Hepatic stellate cell (primary cell): Measurements from ENCODE around the gene RAET1G.
"Not testable (repeated sequence)": the region's sequence is repeated elsewhere in the genome, so short reads cannot be mapped to it uniquely, and the experiment has no call there.

ENCODE experiments used
- DNase-seq: peaks from one replicate; pipeline ENCODE4 v3.0.0; 2011; ENCODE audit warnings: low spot score

The RAET1G gene

DNA sequence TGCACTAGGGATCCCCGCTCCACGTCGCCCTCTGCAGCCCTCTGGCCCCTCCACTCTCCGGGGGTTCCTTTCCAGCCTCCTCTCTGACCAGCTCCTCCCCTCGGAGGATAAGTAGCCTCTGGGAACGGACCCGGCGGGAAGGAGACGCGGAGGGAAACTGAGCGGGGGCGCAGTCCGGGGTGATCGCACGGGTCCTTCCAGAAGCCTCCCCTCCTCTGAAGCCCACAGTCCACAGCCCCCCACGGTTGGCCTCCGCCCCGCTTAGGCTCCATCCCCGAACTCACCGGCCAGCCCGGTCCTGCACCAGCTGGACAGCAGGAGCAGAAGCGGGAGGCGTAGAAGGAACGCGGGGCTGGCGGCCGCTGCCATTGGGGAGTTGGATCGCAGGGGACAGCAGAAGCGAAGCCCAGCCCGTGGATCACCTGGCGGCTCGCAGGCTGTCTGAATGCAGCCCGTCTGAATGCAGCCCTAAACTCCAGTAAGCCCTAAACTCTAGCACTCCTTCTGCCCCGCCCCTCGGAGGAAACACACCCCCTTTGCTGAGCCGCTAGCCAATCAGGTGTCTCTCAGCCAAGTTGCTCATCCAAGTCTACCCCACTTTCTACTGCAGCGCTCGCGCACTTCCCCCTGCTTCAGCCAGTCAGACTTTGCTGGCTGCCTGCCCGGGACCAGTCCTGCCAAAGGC lies at the start of gene RAET1G:
Gene RAET1G (minus strand): TSS at position 480 of the 685 bp plus-strand sequence. CDS start 111 bp downstream, at position 369.
- DNase-seq, result peak; percentile 98

GRCh38 chr6:149969635-149970034 lies 46.7 kb upstream of the RAET1G start:
- DNase-seq, result no peak

- not testable (repeated sequence) for DNase-seq
Observed at GRCh38 chr6:149968909-149969308, 46.0 kb upstream of the RAET1G start.

- not testable (repeated sequence) for DNase-seq
Observed at GRCh38 chr6:149967999-149968398, 45.1 kb upstream of the RAET1G start.

DNA sequence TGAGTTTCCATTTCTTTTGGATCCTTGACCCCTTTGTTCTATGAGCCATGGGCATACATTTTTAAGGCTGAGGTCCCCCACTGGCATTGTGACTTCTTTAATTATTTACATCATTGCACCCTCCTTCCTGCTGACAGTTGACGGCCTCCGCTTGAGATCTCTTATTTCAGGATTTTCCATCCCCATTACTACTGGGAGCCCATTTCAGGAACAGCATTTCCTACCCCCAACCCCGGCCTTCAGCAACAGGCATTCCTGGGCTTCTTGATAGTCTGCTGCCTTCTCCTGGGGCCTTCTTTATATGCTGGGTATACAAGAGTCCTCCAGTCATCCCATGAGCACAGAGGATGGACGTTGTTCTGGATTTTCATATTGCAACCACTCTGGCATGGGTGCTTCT lies 44.7 kb upstream of the RAET1G start:
- DNase-seq, result no peak

GRCh38 chr6:149966319-149966718 lies 43.4 kb upstream of the RAET1G start:
- not testable (repeated sequence) for DNase-seq

DNA sequence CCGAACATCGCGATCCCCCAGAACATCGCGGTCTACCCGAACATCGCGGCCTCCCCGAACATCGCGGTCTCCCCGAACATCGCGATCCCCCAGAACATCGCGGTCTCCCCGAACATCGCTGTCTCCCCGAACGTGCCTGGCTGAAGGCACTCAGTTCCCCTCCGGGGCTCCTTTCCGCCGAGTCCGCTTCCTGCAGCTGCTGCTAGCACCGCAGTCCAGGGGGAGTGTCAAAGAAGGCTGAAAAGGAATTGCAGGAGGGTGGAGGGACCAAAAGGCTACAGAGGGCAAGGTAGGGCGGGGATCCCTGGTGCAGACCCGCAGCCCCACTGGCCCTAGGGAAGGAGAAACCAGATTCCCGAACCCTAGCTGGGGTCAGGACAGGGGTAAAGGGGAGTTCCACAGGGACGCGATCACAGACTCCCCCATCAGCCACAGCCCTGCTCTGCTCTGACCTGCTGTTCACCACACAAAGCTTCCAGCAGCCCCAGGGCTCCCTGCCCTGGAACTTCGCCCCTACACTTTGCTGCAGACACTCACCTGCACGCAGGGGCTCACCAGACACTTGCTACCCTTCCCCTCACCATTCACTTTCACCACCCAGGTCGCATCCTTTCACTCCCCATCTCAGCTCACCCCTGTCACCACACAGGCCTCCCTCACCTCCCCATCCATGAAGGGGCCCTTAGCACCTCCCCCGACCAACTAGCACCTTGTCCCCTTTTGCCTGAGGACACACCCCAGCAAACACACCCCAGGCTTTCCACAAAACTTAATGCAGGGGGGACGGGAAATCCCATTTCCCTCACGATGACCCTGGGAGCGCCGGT lies 42.5 kb upstream of the RAET1G start:
- peak; percentile 35 for DNase-seq

GRCh38 chr6:149964308-149965193 lies 41.6 kb upstream of the RAET1G start:
- peak; percentile 26 for DNase-seq

DNA sequence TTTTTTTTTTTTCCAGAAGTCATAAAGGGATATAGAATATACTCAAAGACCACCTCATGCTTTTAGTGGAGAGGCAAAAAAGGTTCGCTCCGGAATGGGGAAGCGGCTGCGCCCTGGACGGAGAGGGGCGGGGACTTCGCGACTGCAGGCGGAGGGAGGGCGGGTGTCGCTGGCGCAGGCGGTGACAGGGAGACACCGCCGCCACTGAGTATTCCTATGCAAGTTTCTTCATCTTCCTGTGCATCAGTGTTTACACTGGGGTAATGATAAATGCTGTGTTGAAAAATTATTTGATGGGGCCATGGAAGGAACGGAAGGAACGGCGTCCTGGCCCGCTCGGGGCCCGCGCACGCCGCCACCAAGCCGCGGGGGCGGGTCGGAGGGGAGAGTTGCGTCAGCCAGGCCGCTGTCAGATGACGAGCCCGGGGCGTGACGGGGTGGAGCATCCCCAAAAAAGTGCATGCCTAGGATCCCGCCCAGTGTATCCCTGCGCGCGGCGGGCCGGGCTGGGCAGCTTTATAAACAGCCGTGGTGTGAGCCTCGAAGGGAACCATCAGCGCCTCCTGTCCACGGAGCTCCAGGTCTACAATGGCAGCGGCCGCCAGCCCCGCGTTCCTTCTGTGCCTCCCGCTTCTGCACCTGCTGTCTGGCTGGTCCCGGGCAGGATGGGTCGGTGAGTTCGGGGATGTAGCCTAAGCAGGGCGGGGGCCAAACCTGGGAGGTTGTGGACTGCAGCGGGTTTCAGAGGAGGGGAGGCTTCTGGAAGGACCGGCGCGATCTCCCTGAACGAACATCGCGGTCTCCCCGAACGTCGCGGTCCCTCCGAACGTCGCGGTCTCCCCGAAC lies 40.8 kb upstream of the RAET1G start, which contains the start of gene ULBP1:
Gene ULBP1 (plus strand): TSS at position 482 of the 846 bp plus-strand sequence. CDS start 107 bp downstream, at position 589.
- DNase-seq, result peak; percentile 91

DNA sequence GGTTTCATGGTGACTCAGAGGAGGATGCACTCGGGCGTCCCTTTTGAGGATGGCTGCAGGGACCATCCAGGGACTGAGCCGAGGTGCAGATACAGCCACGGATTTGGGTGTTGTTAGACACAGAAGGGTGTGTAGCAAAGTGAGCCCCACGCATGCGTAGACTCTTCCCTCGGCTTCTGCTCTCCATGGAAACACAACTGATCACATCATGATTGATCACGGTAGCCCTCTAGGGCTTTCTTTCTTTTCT lies 40.2 kb upstream of the RAET1G start:
- peak; percentile 83 for DNase-seq

GRCh38 chr6:149962461-149963211 lies 39.7 kb upstream of the RAET1G start:
- DNase-seq, result no peak

DNA sequence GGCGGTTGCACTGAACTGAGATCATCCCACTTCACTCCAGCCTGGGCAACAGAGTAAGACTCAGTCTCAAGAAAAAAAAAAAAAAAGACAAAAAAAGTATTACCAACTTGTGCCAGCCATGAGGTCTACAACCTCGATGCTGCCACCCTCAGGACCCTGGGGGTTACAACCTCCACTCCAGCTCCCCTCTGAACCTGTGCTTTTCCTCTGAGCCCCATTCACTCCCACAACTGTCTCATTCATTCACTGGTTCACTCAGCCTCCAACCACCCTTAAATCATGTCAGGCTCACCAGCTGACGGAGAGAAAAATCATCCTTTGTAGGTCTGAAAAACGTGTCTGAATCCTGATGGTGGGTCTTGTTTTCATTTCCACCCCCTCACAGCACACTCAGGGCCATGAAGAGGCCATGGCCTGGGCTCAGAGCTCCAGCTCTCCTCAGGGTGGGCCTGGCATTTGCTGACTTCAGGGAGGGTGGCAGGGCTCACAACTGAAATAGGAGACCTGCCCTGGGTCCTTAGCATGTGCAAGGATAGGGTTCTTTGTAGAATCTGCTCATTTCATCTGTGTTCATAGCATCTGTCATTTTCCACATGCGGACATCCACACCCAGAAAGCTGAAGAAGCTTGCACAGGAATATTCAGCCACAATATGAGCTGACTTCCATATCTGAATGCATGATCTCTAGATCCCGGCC lies 39.0 kb upstream of the RAET1G start:
- DNase-seq, result no peak

DNA sequence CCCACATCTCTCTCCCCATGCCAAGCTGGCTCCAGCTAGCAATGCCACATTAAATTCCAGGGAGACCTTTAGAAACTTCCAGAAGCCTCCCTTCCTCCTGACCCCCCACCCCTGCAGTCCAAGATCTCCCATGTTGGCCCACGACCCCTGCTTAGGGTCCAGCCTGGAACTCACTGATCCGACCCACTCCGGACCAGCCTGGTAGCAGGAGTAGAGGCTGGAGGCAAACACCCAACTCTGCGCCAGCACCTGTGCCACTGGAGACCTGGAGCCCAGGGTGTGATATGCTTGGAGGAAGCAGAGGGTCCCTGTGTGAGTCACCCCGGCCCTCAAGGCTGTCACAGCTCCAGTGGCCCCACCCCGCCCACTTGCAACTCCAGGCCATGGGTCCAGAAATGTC lies 37.6 kb upstream of the RAET1G start:
- DNase-seq, result no peak

- DNase-seq, result not testable (repeated sequence)
Observed at GRCh38 chr6:149959806-149960205, 36.9 kb upstream of the RAET1G start.

DNA sequence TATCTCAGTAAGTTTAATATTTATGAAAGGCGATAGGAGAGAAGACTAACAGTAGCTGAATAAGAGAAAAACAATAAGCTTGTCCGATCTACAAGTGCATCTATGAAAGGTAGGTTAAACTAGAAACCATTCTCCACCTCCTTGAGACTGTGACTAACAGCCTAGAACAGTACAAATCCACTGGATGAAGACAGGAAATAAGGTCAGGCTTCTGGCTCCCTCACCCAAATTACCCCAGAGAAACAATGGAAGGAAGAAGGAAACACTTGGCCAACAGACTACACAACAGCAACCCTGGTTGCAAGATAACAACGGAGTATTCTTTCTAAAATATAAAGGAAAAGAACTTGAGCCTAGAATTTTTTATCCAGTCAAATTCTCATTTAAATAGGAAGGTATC lies 35.2 kb upstream of the RAET1G start:
- DNase-seq, result not testable (repeated sequence)

DNA sequence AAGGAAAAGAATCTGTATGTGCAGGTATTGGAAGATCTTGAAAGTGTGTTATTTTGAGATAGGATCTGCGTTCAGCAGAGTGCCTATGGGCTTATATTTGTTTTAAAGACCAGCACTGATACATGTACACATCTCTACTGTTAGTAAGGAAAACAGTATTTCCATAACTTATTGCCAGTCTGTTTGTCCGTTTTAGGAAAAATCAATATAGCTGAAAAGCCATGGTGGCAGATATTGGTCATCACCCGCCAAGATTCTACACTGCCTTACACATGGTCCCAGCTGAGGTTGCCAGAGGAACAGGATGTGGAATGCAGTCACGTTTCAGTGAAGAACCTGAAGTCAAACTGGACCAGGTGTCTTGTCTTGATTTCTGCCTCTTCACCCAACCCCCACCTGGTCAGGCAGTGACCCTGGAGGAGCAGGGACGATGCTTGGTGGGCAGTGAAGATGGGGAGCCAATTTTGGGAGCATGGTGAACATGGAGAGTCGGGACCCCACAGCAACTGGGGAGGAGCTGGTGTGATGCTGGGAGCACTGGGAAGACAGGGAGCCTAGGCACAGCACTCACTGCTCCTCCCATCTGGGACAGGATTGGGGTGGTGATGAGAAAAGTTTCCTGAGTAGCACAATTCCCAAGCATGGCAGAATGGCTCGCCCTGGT lies 32.9 kb upstream of the RAET1G start:
- not testable (repeated sequence) for DNase-seq

DNA sequence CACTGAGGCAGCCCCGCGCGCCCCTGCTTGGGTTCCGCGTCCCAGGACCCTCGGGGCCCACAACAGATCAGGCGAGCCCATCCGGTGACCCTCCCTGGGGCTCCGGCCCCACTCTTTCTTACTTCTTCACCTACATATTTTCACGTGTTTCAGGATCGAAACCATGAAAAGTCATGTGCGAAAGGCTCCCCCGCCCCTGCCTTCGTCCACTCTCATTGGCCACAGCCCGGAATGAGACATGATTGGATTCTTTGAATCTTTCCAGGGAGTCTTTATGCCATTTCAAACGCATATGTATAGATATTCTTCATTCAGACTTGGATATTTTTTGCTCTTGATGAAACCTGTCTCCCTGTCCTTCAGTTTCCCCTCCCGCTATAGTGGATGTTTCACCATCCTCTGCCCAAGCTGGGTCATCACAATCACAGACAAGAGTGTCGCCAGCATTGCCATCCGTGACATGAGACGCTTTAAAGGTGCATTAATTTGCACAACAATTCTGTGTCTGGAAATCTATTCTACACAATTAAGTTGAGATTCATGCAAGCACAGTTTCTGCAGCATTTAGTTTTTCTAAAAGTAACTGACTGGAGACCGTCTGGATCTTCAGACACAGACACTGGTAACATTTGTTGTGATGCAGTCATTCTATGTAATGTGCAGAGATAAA lies 32.2 kb upstream of the RAET1G start:
- not testable (repeated sequence) for DNase-seq

DNA sequence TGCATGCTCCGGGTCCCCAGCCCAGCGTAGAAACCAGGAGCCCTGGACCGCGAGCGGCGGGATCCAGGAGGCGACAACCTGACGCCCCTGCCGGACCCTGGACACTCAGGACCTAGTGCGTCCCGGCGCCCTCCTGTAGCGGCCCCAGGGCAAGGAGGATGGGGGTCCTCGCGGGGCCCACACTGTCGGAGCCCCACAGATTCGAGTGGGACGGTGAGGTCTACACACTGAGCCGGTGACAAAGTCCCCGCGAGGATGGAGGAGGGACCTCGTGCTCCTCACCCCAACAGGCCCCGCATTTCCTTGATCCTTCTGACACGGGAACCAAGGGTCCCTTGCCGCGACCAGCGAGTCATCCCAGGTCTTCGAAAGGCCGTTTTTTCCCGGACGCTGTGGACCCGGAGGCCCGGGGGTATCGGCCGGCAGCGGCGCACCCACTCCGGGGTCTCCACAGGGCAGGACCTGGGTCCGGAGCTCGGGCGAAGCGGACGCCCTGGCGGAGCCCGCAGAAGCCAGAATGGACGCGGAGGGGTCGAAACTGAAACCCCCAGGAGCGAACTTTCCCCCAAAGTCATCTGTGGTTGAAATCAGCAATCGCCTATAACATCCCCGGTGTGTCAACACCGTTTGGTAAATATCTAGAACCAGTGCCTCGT lies 31.5 kb upstream of the RAET1G start:
- not testable (repeated sequence) for DNase-seq
